ENCODE data around the gene PRIMPOL.

GRCh38 chr4:184689681-184690080 is 40.1 kb downstream of the PRIMPOL start:
- TF ChIP-seq CTCF (IDR thresholded peaks at IDR 0.05; ENCODE audit: poor library complexity) (no peak), EZH2phosphoT487 (IDR thresholded peaks at IDR 0.05; ENCODE audit: low read depth, severe bottlenecking, unreplicated experiment) (no peak), EZH2 (IDR thresholded peaks at IDR 0.05; ENCODE audit: borderline replicate concordance) (no peak)

Data from hepatocyte (in vitro differentiated cells).